ENCODE measurements around the gene EFCAB6. TPM values are rescaled to one million over a fixed set of nuclear protein-coding genes. Genes with fewer than 3 reads are reported as not detected.

Gene EFCAB6
- total and polyA plus RNA-seq, 2 of the 4 experiments (the other 2 are of a cell fraction), result 0.44 to 1.1 TPM

DNA sequence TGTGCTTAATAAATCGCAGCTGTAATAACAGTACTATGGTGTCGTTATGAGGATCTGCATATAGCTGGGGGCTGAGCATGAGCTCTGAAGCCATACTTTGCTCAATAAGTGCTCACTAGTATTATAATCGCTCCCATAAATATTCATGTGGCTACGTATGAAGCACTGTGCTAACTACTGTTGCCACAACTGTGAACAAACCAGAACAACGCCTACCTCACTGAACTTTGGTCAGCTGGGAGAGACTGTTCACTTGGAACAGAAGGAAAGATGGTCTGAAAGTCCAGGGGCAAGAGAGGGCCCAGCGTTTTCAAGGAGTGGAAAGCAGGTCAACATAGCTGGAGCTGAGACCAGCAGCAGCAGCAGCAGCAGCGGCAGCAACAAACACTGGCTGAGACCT lies 141.6 kb downstream of the EFCAB6 start:
- Histone ChIP-seq H2BK5ac (ENCODE audit: low read depth, low read length, poor library complexity, severe bottlenecking) (no peak overlapping the region), H2AK9ac (replicated peaks; ENCODE audit: low read depth, low read length, poor library complexity) (no peak overlapping the region), H3K27ac (ENCODE audit: insufficient read depth, low read length) (no peak overlapping the region), H3K4me2 (ENCODE audit: low read depth, low read length) (no peak overlapping the region), H2BK15ac (ENCODE audit: low read depth, low read length) (no peak overlapping the region), H3K9ac (ENCODE audit: low read depth, low read length) (no peak overlapping the region), H4K8ac (ENCODE audit: low read depth in 2 of 2, low read length in 2 of 2) (no peak overlapping the region), H2AK5ac (ENCODE audit: low read depth, low read length) (no peak overlapping the region), H4K20me1 (ENCODE audit: insufficient read depth, low read length) (no peaks in the 10 kb centered on the region), H3K36me3 (ENCODE audit: control insufficient read depth, insufficient read depth, low read length) (no peaks in the 10 kb centered on the region), H4K91ac (ENCODE audit: insufficient read depth, low read depth, low read length) (no peak overlapping the region), H3K18ac (ENCODE audit: low read depth, low read length) (no peak overlapping the region), H3K27me3 (ENCODE audit: control insufficient read depth, insufficient read depth, low read length) (peaks cover 2% of the 10 kb centered on the region; the same call in 1 of the 2 replicates), H2AFZ (replicated peaks; ENCODE audit: low read length, poor library complexity) (no peak overlapping the region), H3K14ac (replicated peaks; ENCODE audit: low read depth, low read length) (no peak overlapping the region), H3K56ac (ENCODE audit: extremely low read depth, insufficient read depth, low read length) (no peak overlapping the region), H3K9me1 (ENCODE audit: insufficient read depth, low read length) (0 out of 2 replicates have a peak, but pooled peaks cover 2% of the 10 kb centered on the region), H3K23ac (ENCODE audit: low read depth, low read length) (no peak overlapping the region), H3K4ac (ENCODE audit: low read depth, low read length) (no peak overlapping the region), H4K5ac (ENCODE audit: low read depth, low read length) (no peak overlapping the region), H3K79me1 (ENCODE audit: low read depth in 1 of 2, low read length in 2 of 2) (no peaks in the 10 kb centered on the region), H3K4me1 (ENCODE audit: control insufficient read depth, insufficient read depth, low read length) (no peaks in the 10 kb centered on the region), H2BK20ac (ENCODE audit: low read depth, low read length) (no peak overlapping the region), H2BK120ac (ENCODE audit: low read depth, low read length) (no peak overlapping the region), H3K9me3 (ENCODE audit: control insufficient read depth, insufficient read depth, low read length) (no peaks in the 10 kb centered on the region), H3K4me3 (ENCODE audit: insufficient read depth, low read depth, low read length) (no peak overlapping the region)
- TF ChIP-seq MAZ (IDR thresholded peaks at IDR 0.05; ENCODE audit: borderline replicate concordance, low read depth, low read length) (no peak), FOS (IDR thresholded peaks at IDR 0.05; ENCODE audit: low read depth, low read length) (no peak), NFE2L2 (IDR thresholded peaks at IDR 0.05; ENCODE audit: low read depth, low read length) (no peak), CEBPB (IDR thresholded peaks at IDR 0.05; ENCODE audit: low read depth, low read length) (no peak), BHLHE40 (IDR thresholded peaks at IDR 0.05; ENCODE audit: low read depth, low read length) (no peak)
- TF ChIP-seq, protein P1, sequence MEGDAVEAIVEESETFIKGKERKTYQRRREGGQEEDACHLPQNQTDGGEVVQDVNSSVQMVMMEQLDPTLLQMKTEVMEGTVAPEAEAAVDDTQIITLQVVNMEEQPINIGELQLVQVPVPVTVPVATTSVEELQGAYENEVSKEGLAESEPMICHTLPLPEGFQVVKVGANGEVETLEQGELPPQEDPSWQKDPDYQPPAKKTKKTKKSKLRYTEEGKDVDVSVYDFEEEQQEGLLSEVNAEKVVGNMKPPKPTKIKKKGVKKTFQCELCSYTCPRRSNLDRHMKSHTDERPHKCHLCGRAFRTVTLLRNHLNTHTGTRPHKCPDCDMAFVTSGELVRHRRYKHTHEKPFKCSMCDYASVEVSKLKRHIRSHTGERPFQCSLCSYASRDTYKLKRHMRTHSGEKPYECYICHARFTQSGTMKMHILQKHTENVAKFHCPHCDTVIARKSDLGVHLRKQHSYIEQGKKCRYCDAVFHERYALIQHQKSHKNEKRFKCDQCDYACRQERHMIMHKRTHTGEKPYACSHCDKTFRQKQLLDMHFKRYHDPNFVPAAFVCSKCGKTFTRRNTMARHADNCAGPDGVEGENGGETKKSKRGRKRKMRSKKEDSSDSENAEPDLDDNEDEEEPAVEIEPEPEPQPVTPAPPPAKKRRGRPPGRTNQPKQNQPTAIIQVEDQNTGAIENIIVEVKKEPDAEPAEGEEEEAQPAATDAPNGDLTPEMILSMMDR (conservative IDR thresholded peaks at IDR 0.05; ENCODE audit: low read depth, low read length), result no peak
- TF ChIP-seq, protein P2, sequence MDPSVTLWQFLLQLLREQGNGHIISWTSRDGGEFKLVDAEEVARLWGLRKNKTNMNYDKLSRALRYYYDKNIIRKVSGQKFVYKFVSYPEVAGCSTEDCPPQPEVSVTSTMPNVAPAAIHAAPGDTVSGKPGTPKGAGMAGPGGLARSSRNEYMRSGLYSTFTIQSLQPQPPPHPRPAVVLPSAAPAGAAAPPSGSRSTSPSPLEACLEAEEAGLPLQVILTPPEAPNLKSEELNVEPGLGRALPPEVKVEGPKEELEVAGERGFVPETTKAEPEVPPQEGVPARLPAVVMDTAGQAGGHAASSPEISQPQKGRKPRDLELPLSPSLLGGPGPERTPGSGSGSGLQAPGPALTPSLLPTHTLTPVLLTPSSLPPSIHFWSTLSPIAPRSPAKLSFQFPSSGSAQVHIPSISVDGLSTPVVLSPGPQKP (IDR thresholded peaks at IDR 0.05; ENCODE audit: borderline replicate concordance, low read depth, low read length), result no peak
- ChIA-PET CTCF (no interaction called here), POLR2A (ENCODE audit: unreplicated experiment) (no interaction called here)
- ATAC-seq (ENCODE audit: low read depth), result no peak
- in situ Hi-C loops (cut with MboI; ENCODE audit: low sequenced_read_pairs), result no loop called here
- WGBS, 2 experiments (ENCODE audit: extremely low coverage in 2 of 2, insufficient read length in 1 of 2), result no CpG with 5 or more reads among the region's 7 CpGs
- intact Hi-C loops (cut with micrococcal nuclease), result no loop called here
- no TSS peak for BruUV-seq (replicated peaks)
- DNase-seq, result no peak
- dilution Hi-C loops (cut with HindIII; ENCODE audit: low sequenced_read_pairs, unreplicated experiment), result no loop called here
